Measurements from ENCODE around the gene SLC6A20.

The SLC6A20 gene

DNA sequence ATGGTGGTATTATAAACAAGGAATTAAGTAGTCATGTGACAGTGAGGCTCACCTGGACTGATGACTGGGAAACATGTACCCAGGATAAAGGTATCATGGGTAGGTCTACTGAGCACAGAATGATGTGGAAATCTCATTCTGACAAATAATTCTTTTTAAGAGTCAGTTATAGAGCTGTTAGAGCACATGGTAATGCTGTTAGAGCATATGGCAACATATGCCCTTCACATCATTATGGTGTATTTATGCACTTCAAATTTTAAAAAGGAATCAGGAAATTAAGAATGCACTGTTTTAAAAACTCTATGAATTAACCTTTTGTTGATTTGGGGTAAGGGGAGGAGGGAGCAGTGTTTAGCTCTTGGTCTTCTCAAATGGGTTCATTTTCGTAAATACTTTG is 1.7 kb downstream of the SLC6A20 start:
- Histone ChIP-seq H3K4me1 (peaks cover 0 to 12% (median 11%) of the 10 kb centered on the region in 4 donors), H3K4me3 (no peak overlapping the region), H3K36me3 (no peaks in the 10 kb centered on the region), H3K9me3 (peaks cover 0 to 5% (median 0%) of the 10 kb centered on the region in 3 donors), H3K27me3 (peaks cover 0 to 61% of the 10 kb centered on the region in 2 donors), H3K27ac (no peak overlapping the region)
- TF ChIP-seq CTCF (IDR thresholded peaks at IDR 0.05): no peak
- intact Hi-C loops (cut with DNase I; ENCODE audit: low total_unique reads): no loop called here
- no peak for DNase-seq

DNA sequence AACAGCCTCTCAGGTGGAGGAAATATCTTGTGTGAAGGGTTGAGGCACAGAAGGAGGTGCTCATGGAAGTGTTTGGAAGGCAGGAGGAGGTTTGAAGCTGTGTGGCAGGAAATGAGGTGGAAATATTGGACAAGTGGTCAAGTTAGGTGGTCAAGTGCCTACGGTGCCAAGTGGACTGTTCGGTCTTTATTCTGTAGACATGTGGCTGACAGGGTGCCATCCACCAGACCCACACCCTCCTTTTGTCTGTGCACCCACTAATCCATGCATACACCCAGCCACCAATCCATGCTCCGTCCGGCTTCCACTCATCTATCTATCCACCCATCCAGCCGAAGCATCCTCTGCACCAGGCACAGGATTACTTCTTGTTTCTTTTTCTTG is 2.2 kb downstream of the SLC6A20 start:
- intact Hi-C loops (cut with DNase I; ENCODE audit: low total_unique reads): no loop called here
- Histone ChIP-seq H3K36me3 (no peaks in the 10 kb centered on the region), H3K27me3 (peaks cover 0 to 59% of the 10 kb centered on the region in 2 donors), H3K27ac (no peak overlapping the region), H3K9me3 (peaks cover 0 to 10% (median 0%) of the 10 kb centered on the region in 3 donors), H3K4me3 (no peak overlapping the region), H3K4me1 (peaks cover 0 to 12% (median 11%) of the 10 kb centered on the region in 4 donors)
- no peak for DNase-seq
- TF ChIP-seq CTCF (IDR thresholded peaks at IDR 0.05): no peak

DNA sequence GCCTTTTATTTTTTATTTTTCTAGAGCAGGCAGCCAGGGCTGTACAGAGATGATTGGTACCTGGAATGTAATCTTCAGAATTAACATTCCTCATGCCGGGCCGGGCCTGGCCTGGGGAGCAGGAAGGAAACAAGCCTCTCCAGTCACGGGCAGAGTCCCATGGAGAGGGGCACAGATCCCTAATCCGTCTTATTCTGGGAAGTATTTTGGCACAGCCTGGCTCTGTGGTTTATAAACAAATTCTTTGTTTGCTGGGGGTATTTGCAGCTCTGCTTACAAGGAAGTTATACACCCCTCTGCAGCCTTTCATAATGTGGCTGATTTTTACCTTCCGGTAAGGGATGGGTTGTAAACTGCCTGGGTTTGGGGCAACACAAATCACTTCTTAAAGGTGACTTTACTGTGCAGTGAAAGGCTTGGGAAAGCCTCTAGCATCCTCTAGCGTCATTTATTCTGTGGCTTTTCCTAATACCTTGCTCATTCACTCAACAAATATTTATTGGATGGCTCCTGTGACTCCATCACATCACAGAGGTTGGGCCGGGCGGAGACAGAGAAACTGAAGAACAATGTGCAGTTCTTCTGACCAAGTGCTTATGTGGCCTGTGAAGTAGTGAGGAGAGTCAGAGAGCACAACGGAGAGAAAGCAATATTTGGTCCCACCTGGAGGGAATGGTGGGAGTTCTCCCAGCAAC is 2.7 kb downstream of the SLC6A20 start:
- Histone ChIP-seq H3K27ac (no peak overlapping the region), H3K9me3 (peaks cover 0 to 11% (median 0%) of the 10 kb centered on the region in 3 donors), H3K36me3 (no peaks in the 10 kb centered on the region), H3K27me3 (peaks cover 0 to 54% of the 10 kb centered on the region in 2 donors), H3K4me3 (no peak overlapping the region), H3K4me1 (peaks cover 0 to 12% (median 11%) of the 10 kb centered on the region in 4 donors)
- TF ChIP-seq CTCF (IDR thresholded peaks at IDR 0.05): no peak
- no peak for DNase-seq
- intact Hi-C loops (cut with DNase I; ENCODE audit: low total_unique reads): no loop called here

- Histone ChIP-seq H3K27me3 (peaks cover 0 to 45% of the 10 kb centered on the region in 2 donors), H3K36me3 (no peaks in the 10 kb centered on the region), H3K4me3 (no peak overlapping the region), H3K9me3 (peaks cover 0 to 18% (median 0%) of the 10 kb centered on the region in 3 donors), H3K27ac (no peak overlapping the region), H3K4me1 (peaks cover 0 to 12% (median 11%) of the 10 kb centered on the region in 4 donors)
- no peak for TF ChIP-seq CTCF (IDR thresholded peaks at IDR 0.05)
- no peak for DNase-seq
- intact Hi-C loops (cut with DNase I; ENCODE audit: low total_unique reads): no loop called here
Observed at GRCh38 chr3:45792516-45793172, 3.7 kb downstream of the SLC6A20 start.

DNA sequence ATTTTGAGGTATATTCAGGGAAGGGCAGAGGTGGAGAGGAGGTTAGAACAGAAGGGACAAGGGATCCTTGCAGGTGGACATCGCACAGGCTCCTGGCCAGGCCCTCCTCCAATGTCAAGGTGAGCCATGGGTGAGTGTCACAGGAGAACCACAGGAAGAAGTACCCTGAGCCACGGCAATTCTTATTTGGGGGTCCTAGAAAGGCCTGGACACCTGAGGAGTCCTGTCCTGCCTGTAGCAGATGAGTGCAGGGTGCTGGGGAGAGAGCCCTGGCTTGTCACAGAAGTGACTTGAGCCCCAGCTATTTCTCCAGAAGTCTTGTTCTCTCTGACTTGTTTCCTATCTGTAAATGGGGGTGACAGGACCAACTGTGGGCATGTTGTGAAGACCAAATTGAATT is 4.3 kb downstream of the SLC6A20 start:
- intact Hi-C loops (cut with DNase I; ENCODE audit: low total_unique reads): no loop called here
- Histone ChIP-seq H3K27ac (no peak overlapping the region), H3K9me3 (peaks cover 0 to 18% (median 0%) of the 10 kb centered on the region in 3 donors), H3K4me3 (no peak overlapping the region), H3K36me3 (no peaks in the 10 kb centered on the region), H3K27me3 (peaks cover 0 to 39% of the 10 kb centered on the region in 2 donors), H3K4me1 (peaks cover 0 to 12% (median 11%) of the 10 kb centered on the region in 4 donors)
- no peak for DNase-seq
- TF ChIP-seq CTCF (IDR thresholded peaks at IDR 0.05): no peak
